ENCODE results near the gene GCH1.

GRCh38 chr14:54920052-54920451 is 17.4 kb upstream of the GCH1 start:
- TF ChIP-seq, protein P1, sequence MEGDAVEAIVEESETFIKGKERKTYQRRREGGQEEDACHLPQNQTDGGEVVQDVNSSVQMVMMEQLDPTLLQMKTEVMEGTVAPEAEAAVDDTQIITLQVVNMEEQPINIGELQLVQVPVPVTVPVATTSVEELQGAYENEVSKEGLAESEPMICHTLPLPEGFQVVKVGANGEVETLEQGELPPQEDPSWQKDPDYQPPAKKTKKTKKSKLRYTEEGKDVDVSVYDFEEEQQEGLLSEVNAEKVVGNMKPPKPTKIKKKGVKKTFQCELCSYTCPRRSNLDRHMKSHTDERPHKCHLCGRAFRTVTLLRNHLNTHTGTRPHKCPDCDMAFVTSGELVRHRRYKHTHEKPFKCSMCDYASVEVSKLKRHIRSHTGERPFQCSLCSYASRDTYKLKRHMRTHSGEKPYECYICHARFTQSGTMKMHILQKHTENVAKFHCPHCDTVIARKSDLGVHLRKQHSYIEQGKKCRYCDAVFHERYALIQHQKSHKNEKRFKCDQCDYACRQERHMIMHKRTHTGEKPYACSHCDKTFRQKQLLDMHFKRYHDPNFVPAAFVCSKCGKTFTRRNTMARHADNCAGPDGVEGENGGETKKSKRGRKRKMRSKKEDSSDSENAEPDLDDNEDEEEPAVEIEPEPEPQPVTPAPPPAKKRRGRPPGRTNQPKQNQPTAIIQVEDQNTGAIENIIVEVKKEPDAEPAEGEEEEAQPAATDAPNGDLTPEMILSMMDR (IDR thresholded peaks at IDR 0.05; ENCODE audit: low read length): no peak
- no peak for TF ChIP-seq EZH2 (IDR thresholded peaks at IDR 0.05; ENCODE audit: borderline replicate concordance, low read length)
